ENCODE data around the gene DIPK2A. TPM values are rescaled to one million over a fixed set of nuclear protein-coding genes. Genes with fewer than 3 reads are reported as not detected.

The DIPK2A gene
- total RNA-seq, 1 experiment from 2014 or later, result 11.0 TPM

DNA sequence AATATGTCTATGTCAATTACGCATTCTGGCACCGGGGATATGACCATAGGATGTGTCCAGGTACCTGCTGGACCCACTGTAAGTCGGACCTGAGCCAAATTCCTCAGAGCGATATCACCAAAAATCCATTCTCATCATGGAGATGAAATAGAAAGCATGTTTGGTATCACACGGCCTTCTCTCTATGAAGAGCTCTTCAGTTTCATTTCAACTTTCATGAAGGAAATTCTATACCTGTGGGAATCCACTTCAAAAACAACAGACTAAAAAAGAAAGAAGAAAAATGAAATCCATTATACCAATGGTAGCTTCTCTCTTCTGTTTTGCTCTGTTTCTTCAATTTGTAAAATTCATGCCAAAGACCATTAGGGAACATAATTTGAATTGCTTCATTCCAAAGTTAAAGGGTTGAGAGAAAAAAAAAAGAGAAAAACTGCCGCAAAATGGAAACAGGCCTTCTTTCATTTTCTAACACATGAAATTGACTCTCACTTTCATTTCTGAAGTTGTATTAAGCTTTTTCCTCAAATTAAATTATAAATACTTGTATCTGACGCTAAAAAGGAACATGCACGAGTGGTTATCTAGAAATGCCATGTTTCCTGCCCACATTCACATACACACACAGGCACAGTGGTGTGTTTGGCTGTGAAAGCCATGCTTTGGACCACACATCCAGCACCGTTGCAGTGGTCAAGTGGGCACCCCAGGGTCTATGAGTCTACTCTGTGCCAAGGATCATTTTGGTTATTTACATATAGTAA is 46.9 kb upstream of the DIPK2A start:
- intact Hi-C loops (cut with micrococcal nuclease), result no loop called here
- CTCF ChIA-PET, result no interaction called here
- no TSS peak for BruUV-seq (replicated peaks)

GRCh38 chr3:143928056-143928455 is 43.6 kb upstream of the DIPK2A start:
- Histone ChIP-seq H4K20me1 (ENCODE audit: insufficient read depth) (no peaks in the 10 kb centered on the region), H3K9me2 (ENCODE audit: insufficient read depth) (no peaks in the 10 kb centered on the region), H3K9ac (ENCODE audit: low read length) (no peak overlapping the region), H2AFZ (ENCODE audit: low read depth, low read length, poor library complexity, severe bottlenecking) (no peak overlapping the region), H3K9me3 (ENCODE audit: control insufficient read depth in 1 of 2, insufficient read depth in 1 of 2, low read depth in 1 of 2, low read length in 2 of 2) (no peaks in the 10 kb centered on the region), H3K4me2 (ENCODE audit: low read length) (no peak overlapping the region), H3K4me3 (replicated peaks in 1 of 2; ENCODE audit: low read depth in 1 of 2, low read length in 2 of 2) (no peak overlapping the region), H3K4me1 (ENCODE audit: control insufficient read depth in 1 of 2, insufficient read depth in 2 of 2, low read length in 2 of 2) (no peaks in the 10 kb centered on the region), H3K27ac (ENCODE audit: low read depth, low read length) (no peak overlapping the region), H3K27me3 (ENCODE audit: insufficient read depth, low read length) (no peaks in the 10 kb centered on the region), H3K36me3 (ENCODE audit: control insufficient read depth in 1 of 2, insufficient read depth in 2 of 2, low read length in 2 of 2) (no peaks in the 10 kb centered on the region), H3K79me2 (ENCODE audit: insufficient read depth, low read length) (no peaks in the 10 kb centered on the region)
- intact Hi-C loops (cut with micrococcal nuclease), result no loop called here
- ChIA-PET POLR2A (no interaction called here), CTCF (no interaction called here), RAD21 (ENCODE audit: low non-redundant PET in 1 of 2, low total read pairs in 2 of 2, uncharacterized antibody in 2 of 2, unreplicated experiment in 2 of 2) (no interaction called here)
- DNase-seq (ENCODE audit: low read depth, low spot score) (no peak), ATAC-seq (no peak)
- no TSS peak for BruUV-seq (replicated peaks)
- TF ChIP-seq, protein P1, sequence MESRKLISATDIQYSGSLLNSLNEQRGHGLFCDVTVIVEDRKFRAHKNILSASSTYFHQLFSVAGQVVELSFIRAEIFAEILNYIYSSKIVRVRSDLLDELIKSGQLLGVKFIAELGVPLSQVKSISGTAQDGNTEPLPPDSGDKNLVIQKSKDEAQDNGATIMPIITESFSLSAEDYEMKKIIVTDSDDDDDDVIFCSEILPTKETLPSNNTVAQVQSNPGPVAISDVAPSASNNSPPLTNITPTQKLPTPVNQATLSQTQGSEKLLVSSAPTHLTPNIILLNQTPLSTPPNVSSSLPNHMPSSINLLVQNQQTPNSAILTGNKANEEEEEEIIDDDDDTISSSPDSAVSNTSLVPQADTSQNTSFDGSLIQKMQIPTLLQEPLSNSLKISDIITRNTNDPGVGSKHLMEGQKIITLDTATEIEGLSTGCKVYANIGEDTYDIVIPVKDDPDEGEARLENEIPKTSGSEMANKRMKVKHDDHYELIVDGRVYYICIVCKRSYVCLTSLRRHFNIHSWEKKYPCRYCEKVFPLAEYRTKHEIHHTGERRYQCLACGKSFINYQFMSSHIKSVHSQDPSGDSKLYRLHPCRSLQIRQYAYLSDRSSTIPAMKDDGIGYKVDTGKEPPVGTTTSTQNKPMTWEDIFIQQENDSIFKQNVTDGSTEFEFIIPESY (IDR thresholded peaks at IDR 0.05; ENCODE audit: extremely low read depth, insufficient replicate concordance, low read length), result no peak
- TF ChIP-seq, protein P2, sequence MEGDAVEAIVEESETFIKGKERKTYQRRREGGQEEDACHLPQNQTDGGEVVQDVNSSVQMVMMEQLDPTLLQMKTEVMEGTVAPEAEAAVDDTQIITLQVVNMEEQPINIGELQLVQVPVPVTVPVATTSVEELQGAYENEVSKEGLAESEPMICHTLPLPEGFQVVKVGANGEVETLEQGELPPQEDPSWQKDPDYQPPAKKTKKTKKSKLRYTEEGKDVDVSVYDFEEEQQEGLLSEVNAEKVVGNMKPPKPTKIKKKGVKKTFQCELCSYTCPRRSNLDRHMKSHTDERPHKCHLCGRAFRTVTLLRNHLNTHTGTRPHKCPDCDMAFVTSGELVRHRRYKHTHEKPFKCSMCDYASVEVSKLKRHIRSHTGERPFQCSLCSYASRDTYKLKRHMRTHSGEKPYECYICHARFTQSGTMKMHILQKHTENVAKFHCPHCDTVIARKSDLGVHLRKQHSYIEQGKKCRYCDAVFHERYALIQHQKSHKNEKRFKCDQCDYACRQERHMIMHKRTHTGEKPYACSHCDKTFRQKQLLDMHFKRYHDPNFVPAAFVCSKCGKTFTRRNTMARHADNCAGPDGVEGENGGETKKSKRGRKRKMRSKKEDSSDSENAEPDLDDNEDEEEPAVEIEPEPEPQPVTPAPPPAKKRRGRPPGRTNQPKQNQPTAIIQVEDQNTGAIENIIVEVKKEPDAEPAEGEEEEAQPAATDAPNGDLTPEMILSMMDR (IDR thresholded peaks at IDR 0.05 in 2 of 3, conservative IDR thresholded peaks at IDR 0.05 in 1 of 3; ENCODE audit: borderline replicate concordance in 1 of 3, insufficient read depth in 1 of 3, low read depth in 2 of 3, low read length in 2 of 3), result no peak
- TF ChIP-seq YY1 (IDR thresholded peaks at IDR 0.05; ENCODE audit: extremely low read depth, insufficient replicate concordance, low read depth, low read length) (no peak), SIN3A (IDR thresholded peaks at IDR 0.05; ENCODE audit: low read depth) (no peak), TCF7L2 (IDR thresholded peaks at IDR 0.05; ENCODE audit: borderline replicate concordance, extremely low read depth, insufficient read depth, insufficient read length) (no peak), FOSL1 (IDR thresholded peaks at IDR 0.05; ENCODE audit: low read depth) (no peak)

More for the DNA sequence above, 46.9 kb upstream of the DIPK2A start:
- Histone ChIP-seq H3K9ac (ENCODE audit: low read length) (no peak overlapping the region), H3K4me2 (ENCODE audit: low read length) (no peak overlapping the region), H3K4me3 (replicated peaks in 1 of 2; ENCODE audit: low read depth in 1 of 2, low read length in 2 of 2) (no peak overlapping the region), H4K20me1 (ENCODE audit: insufficient read depth) (no peaks in the 10 kb centered on the region), H2AFZ (ENCODE audit: low read depth, low read length, poor library complexity, severe bottlenecking) (no peak overlapping the region), H3K9me3 (ENCODE audit: control insufficient read depth in 1 of 2, insufficient read depth in 1 of 2, low read depth in 1 of 2, low read length in 2 of 2) (no peaks in the 10 kb centered on the region), H3K27ac (ENCODE audit: low read depth, low read length) (no peak overlapping the region), H3K27me3 (ENCODE audit: insufficient read depth, low read length) (no peaks in the 10 kb centered on the region), H3K79me2 (ENCODE audit: insufficient read depth, low read length) (no peaks in the 10 kb centered on the region), H3K9me2 (ENCODE audit: insufficient read depth) (no peaks in the 10 kb centered on the region), H3K4me1 (ENCODE audit: control insufficient read depth in 1 of 2, insufficient read depth in 2 of 2, low read length in 2 of 2) (no peaks in the 10 kb centered on the region), H3K36me3 (ENCODE audit: control insufficient read depth in 1 of 2, insufficient read depth in 2 of 2, low read length in 2 of 2) (no peaks in the 10 kb centered on the region)
- RAD21 ChIA-PET (ENCODE audit: low non-redundant PET in 1 of 2, low total read pairs in 2 of 2, uncharacterized antibody in 2 of 2, unreplicated experiment in 2 of 2), result no interaction called here
- TF ChIP-seq JUND (IDR thresholded peaks at IDR 0.05) (no peak), RAD21 (IDR thresholded peaks at IDR 0.05; ENCODE audit: low read depth) (no peak), SRF (IDR thresholded peaks at IDR 0.05; ENCODE audit: low read depth) (no peak), ATF3 (IDR thresholded peaks at IDR 0.05) (no peak), POLR2AphosphoS5 (IDR thresholded peaks at IDR 0.05; ENCODE audit: low read depth, low read length) (no peak), EGR1 (IDR thresholded peaks at IDR 0.05; ENCODE audit: low read depth) (no peak), POLR2A (IDR thresholded peaks at IDR 0.05; ENCODE audit: borderline replicate concordance, extremely low read depth, insufficient read depth, insufficient read length) (no peak)
- ATAC-seq (no peak), DNase-seq (ENCODE audit: low read depth, low spot score) (no peak)
- POLR2A ChIA-PET, result no interaction called here

All from HCT116 (cell line).